GM19324 (cell line): Measurements from ENCODE around the gene ILDR2.
A peak's percentile ranks its signal among the peaks of the same experiment; 100 is the strongest.

Source experiments
- ATAC-seq: cut with Tn5 transposase; IDR thresholded peaks from one replicate; pipeline ENCODE4 v1.9.1; 2021; ENCODE audit warnings: mild to moderate bottlenecking, moderate library complexity; ENCODE audit not compliant: unreplicated experiment, low FRiP score

Gene ILDR2

DNA sequence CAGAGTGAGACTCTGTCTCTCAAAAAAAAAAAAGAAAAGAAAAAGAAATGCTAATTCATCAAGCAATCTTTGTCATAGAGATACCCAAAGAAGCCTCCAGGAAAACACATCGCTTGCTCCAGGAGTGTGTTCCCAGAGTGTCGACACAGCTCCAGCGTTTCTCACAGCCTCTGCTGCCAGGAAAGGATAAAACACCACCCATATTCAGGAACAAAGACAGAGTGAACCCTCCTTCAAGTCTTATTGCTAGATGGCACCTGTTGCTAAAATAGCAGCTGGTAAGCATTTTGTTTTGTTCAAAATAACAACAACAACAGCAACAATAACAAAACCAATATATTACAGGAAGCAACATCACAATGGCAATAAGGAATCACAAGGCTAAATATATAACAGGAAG lies 3.1 kb downstream of the ILDR2 start:
- no peak for ATAC-seq

GRCh38 chr1:166971252-166971651 lies 4.1 kb downstream of the ILDR2 start:
- no peak for ATAC-seq

DNA sequence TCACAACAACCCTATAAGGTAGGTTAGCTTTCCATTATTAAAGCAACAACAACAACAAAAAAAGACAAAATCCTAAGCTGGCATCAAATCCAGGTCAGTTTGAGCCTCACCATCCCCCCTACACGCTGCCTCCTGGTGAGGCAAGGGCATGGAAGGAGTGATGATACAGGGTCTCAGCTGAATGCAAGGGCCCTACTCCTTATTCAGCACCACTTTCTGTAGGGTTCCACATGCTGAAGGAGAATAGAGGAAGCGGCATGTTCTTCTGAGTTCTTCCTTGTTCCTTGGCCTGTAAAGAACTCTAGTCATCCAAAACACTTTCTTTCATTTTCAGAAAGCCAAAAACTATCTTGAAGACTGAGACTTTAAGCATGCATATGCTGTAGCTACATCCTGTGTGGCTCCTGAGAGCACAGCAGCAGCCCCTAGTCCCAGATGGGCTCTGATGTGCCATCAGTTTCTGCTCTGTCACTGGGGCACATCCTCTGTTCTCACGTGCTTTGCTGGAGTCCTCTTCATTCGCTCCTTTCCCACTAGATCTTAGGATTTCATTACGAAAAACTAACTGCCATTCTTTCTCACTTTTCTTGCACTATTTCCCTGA lies 6.2 kb downstream of the ILDR2 start:
- ATAC-seq = peak; percentile 67

GRCh38 chr1:166960858-166961474 lies 14.4 kb downstream of the ILDR2 start:
- ATAC-seq = no peak

DNA sequence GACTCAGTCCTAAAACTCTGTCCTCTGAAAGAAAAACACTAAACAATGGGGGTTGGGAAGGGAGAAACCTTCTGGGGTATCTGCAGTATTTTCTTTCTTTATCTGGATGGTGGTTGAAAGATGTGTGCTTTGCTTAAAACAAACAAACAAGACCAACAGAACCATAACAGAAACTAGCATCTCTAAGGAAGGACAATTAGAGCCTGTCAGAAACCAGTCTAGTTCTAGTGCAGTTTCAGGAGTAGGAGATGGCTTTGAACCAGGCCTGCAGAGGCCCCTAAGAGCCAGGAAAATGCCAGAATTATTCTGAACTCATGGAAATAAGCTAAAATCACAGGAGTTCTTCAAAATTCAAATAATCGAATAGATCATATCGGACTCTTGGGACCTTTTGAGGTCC lies 18.5 kb downstream of the ILDR2 start:
- ATAC-seq = no peak

GRCh38 chr1:166956057-166956850 lies 19.1 kb downstream of the ILDR2 start:
- no peak for ATAC-seq

DNA sequence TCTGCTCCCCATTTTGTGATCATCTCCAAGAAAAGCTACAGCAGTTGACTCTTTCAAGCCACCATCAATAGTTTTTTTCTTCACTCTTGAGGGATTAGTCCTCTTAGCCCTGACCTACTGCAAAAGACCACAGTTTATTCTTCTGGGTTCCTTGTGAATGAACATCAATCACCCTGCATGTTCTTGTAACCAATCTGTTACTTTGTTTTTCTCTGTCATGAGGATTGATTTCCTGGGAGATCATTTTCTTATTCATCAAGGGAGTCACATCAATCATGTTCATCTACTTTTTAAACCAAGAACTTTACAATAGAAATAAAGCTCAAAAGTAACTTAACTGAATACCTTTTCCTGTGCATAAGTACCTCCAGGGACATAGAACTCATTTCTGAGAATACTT lies 21.8 kb downstream of the ILDR2 start:
- no peak for ATAC-seq

DNA sequence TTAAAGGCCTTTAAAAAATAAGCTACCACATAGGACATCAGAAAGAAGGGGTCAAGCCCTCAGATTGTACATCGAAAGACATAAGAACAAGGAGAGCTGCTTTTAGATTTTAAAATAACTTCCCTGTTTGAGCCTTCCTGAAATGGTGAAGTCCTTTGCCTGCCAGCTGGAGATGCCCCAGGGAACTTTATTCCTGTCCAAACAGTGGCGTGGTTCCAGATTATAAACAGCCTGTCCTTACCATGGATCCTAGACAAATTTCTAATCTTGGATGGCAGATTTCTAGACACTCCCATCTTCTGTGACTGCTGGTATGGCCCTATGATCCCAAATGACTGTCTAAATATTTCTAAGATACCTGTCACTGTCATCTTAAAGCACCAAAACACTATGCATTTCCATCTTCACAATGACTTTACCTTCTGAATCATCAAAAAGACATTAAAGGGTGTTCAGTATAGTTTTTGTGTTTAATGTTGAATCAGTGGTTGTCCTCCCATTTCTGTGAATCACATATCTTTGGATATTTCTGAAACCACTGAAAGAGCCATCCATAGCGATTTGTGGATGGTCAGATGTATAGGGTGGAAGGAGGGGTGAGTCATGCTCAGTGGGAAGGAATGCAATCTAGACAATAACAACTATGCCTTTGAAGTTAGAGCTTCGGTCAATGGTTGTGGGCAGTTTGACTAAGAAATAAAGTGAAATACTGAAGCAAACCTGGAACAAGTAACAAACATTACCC lies 23.2 kb downstream of the ILDR2 start:
- no peak for ATAC-seq

GRCh38 chr1:166951050-166951449 lies 24.3 kb downstream of the ILDR2 start:
- ATAC-seq = no peak

DNA sequence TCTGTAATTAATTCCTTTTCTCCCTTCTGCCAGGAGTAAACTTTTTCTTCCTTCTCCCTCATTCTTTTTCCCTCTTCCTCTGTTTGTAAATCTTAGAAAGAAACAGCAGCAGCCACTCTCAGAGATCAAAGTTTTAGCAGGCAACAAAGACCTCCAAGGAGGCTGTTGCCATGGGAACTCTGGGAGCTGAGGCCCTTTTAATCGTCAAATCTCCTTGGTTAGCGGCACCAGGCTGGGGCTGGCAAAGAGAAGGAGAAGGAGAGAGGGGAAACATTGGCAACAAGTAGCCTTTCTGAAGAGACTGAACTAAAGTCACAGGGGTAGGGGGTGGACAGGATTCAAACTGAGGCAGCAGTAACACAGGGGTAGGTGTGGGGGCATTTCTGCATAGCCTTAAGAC lies 25.2 kb downstream of the ILDR2 start:
- no peak for ATAC-seq

DNA sequence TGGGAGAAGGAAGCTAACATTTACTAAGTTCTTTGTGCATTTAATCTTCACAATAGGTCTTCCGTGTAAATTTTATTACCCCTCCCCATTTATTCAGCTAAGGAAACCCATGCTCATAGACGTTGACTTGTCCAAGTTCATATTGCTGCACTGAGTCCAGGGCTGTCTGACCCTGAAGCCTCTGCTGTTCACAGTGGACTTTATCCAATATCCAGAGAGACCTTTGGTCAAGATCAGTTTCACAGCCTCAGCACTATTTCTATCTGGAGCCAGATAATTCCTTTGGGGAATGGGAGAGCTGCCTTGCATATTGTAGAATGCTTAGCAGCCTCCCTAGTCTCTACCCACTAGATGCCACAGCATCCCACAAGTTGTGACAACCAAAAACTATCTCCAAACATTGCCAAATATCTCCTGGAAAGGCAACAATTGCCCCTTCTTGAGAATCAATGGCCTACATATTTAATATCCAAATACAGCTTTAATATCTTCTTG lies 26.4 kb downstream of the ILDR2 start:
- ATAC-seq = no peak

DNA sequence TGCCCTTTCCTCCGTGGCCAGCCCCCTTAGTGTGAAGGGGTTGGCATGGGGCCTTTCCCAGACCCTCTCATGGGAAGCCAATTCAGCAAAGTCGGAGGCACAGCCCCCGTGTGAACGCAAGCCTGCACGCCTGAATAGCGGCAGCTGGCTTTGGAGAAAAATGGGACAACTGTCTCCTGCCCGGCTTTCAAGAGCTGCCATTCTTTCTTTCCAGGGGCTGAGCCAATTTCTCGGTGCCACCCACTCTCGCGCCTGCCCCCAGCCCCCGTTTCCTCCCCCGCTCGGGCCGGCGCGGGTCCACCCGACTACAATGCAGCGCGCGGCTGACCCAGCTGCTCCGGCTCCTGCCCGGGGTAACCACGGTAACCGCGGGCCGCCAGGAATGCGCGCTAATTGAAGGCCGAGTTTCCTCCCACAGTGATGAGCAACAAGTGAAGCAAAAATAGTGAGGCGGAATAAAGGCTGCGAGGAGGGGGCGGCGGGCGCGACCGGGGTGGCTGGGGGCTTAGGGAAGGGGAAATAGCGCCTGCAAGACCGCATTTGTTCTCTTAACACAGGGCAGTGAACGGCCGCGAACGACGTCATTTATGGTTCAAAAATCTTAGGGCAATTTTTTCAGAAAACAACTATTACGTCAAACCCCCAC lies 27.8 kb downstream of the ILDR2 start:
- no peak for ATAC-seq

DNA sequence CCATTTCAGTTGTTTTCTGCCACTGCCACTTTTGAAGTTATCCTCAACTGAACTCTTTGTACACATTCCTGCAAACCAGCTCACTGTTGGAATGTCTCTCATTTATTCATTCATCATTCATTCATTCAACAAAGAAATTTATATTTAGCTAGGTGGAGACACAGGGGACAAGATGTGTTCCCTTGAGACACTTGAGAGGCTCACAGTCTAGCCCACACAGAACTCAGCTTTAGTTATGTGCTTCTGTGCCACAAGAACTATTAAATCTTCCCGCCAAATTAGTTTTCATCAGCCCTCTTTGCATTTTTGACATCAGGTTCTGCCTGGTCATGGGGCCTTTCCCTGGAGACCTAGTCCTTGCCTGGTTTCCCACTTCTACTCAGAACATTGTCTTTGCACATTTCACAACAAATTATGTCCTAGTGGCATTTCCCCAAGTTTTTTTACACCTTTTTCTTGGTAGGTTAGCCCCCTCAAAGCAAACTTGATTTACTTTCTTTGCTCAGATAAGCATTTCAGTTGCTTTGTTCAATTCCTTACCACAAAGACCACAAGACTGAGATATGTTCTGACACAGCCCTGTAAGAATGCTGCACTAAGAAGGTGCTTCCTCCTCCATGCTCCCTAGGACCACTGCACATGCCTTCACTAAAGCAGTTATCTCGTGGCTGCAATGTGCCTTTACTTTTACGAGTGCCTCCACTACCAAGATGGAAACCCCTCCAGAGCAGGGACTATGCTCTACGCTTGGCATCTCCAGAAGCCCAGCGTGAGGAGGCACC lies 31.0 kb downstream of the ILDR2 start:
- ATAC-seq = no peak

GRCh38 chr1:166939741-166940375 lies 35.5 kb downstream of the ILDR2 start:
- ATAC-seq = no peak

- ATAC-seq = no peak
Measured at GRCh38 chr1:166937962-166938361, 37.4 kb downstream of the ILDR2 start.

DNA sequence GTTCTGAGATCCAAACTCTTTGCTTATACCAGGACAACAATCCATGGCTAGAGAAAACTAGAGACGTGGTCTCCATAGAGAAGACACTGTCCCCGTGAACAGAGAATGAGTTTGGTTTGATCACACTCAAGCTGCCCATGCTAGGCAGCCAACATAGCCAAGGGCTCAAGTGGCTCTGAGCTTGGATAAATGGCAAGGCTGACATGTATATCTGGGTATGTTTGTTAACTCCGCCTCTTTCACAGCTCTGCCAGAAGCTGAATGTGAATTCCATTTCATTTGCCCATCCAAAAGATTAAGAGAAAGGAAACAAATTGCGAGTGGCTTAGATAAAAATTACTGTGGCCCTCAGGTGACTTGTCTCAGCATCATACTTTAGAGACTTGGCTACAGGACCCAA lies 38.0 kb downstream of the ILDR2 start:
- no peak for ATAC-seq

DNA sequence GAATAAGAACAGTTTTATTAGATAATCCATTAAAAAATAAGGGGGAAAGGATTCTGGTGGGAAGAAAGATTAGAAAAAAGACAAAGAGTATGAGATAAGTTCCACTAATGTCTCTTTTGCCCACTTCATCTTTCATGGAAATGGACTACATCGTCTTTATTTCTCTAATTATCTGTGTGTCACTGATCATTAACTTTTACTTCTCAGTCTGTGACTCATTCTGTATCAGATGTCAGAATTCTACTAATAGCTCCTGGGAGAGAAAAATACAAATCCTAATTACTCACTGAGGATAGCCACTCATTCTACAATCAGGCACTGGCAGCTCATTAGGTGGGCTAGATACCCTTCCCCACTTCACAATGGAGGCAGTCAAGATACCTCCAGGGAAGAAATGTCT lies 41.7 kb downstream of the ILDR2 start:
- ATAC-seq = no peak

GRCh38 chr1:166933140-166933539 lies 42.2 kb downstream of the ILDR2 start:
- ATAC-seq = no peak

DNA sequence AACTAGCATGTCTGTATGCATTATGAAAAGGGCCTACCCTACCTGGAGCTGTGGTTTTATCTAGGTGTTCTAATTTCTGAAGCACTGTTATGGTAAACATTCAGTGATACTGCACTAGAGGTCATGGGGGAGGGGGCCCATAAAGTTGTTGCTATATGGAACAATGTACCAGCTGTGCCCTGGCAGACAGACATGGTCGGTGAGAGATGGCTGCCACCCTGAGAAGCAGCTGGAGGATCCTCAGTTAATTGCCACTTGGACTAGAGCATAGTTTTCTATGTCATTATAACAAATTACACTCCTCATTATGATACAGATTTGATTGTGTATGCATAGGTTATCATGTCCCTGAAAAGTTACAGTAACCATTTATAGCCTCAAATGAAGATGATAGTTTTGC lies 45.4 kb downstream of the ILDR2 start:
- no peak for ATAC-seq
